ENCODE data around the gene TIMM22. TPM values are rescaled to one million over a fixed set of nuclear protein-coding genes. Genes with fewer than 3 reads are reported as not detected.

Gene TIMM22
- total and polyA plus RNA-seq, 12 donors, result 7.8 to 49.0 (median 15.2) TPM

- TF ChIP-seq POLR2A (IDR thresholded peaks at IDR 0.05) (no peak), CTCF (IDR thresholded peaks at IDR 0.05) (peak in 1 of 6 experiments; percentile 12)
- Histone ChIP-seq H3K9me3 (replicated peaks in 1 of 3) (no peaks in the 10 kb centered on the region), H3K4me3 (no peak overlapping the region), H3K36me3 (replicated peaks in 1 of 2) (peaks cover 0 to 53% of the 10 kb centered on the region in 2 donors), H3K27me3 (no peaks in the 10 kb centered on the region), H3K27ac (peak overlapping the region in 4 of 5 donors; percentile 13 to 96 (median 82)), H3K4me1 (replicated peaks in 1 of 2) (peaks cover 35 to 72% of the 10 kb centered on the region in 2 donors)
- WGBS, 4 donors, result 63 to 64% (median 64%) methylated on average over 17 to 19 of the region's 19 CpGs
- intact Hi-C loops (cut with DNase I), result no loop called here
- DNase-seq, result peak in 4 of 7 donors; percentile 27 to 75 (median 39)
These were observed 6.0 kb downstream of the TIMM22 start for GRCh38 chr17:1002771-1003555.

GRCh38 chr17:1003633-1003971 lies 6.7 kb downstream of the TIMM22 start:
- peak in 2 of 7 donors; percentile 36 to 39 for DNase-seq
- H3K27me3 ChIP-seq, result no peaks in the 10 kb centered on the region
- no peak overlapping the region for H3K4me3 ChIP-seq
- no peak for TF ChIP-seq CTCF (IDR thresholded peaks at IDR 0.05)
- TF ChIP-seq POLR2A (IDR thresholded peaks at IDR 0.05), result no peak
- intact Hi-C loops (cut with DNase I), result no loop called here
- H3K9me3 ChIP-seq (replicated peaks in 1 of 3), result no peaks in the 10 kb centered on the region
- H3K4me1 ChIP-seq (replicated peaks in 1 of 2), result peaks cover 32 to 66% of the 10 kb centered on the region in 2 donors
- 74 to 84% (median 78%) methylated on average over 5 of the region's 5 CpGs for WGBS, 4 donors
- H3K36me3 ChIP-seq (replicated peaks in 1 of 2), result peaks cover 0 to 60% of the 10 kb centered on the region in 2 donors
- H3K27ac ChIP-seq, result peak overlapping the region; percentile 4 to 96 (median 74)

GRCh38 chr17:1003972-1004768 lies 7.2 kb downstream of the TIMM22 start:
- DNase-seq, result peak; percentile 54 to 84 (median 71)
- no peaks in the 10 kb centered on the region for H3K27me3 ChIP-seq
- peaks cover 32 to 63% of the 10 kb centered on the region in 2 donors for H3K4me1 ChIP-seq (replicated peaks in 1 of 2)
- 34 to 54% (median 41%) methylated on average over 9 to 30 of the region's 30 CpGs for WGBS, 4 donors
- H3K36me3 ChIP-seq (replicated peaks in 1 of 2), result peaks cover 0 to 62% of the 10 kb centered on the region in 2 donors
- no peak overlapping the region for H3K4me3 ChIP-seq
- intact Hi-C loops (cut with DNase I), result no loop called here
- H3K27ac ChIP-seq, result peak overlapping the region; percentile 4 to 96 (median 74)
- TF ChIP-seq POLR2A (IDR thresholded peaks at IDR 0.05) (peak in 1 of 2 donors; percentile 46), CTCF (IDR thresholded peaks at IDR 0.05) (no peak)
- no peaks in the 10 kb centered on the region for H3K9me3 ChIP-seq (replicated peaks in 1 of 3)

- intact Hi-C loops (cut with DNase I), result loop anchor here (5.0 kb wide), 2 partner anchors 42 to 52 kb away; no protein-coding TSS in a partner anchor
- H3K27ac ChIP-seq, result peak overlapping the region; percentile 4 to 96 (median 74)
- 61 to 74% (median 68%) methylated on average over 10 to 13 of the region's 13 CpGs for WGBS, 4 donors
These were observed 7.9 kb downstream of the TIMM22 start for GRCh38 chr17:1004769-1005295.

More at GRCh38 chr17:1004769-1005295, 7.9 kb downstream of the TIMM22 start:
- TF ChIP-seq POLR2A (IDR thresholded peaks at IDR 0.05), result no peak
- no peak for TF ChIP-seq CTCF (IDR thresholded peaks at IDR 0.05)
- Histone ChIP-seq H3K4me3 (no peak overlapping the region), H3K27me3 (no peaks in the 10 kb centered on the region), H3K36me3 (replicated peaks in 1 of 2) (peaks cover 0 to 63% of the 10 kb centered on the region in 2 donors), H3K9me3 (replicated peaks in 1 of 3) (no peaks in the 10 kb centered on the region), H3K4me1 (replicated peaks in 1 of 2) (peaks cover 32 to 63% of the 10 kb centered on the region in 2 donors)
- peak in 1 of 7 donors; percentile 39 for DNase-seq

All from adrenal gland (tissue), 12 donors.